NK-92 (cell line): Measurements from ENCODE around the gene KPTN.
A peak's percentile ranks its signal among the peaks of the same experiment; 100 is the strongest.

Experiments
- DNase-seq: peaks from one replicate; lab custom pipeline; 2025; ENCODE audit not compliant: unreplicated experiment; lab: John Stamatoyannopoulos, UW

Gene KPTN

DNA sequence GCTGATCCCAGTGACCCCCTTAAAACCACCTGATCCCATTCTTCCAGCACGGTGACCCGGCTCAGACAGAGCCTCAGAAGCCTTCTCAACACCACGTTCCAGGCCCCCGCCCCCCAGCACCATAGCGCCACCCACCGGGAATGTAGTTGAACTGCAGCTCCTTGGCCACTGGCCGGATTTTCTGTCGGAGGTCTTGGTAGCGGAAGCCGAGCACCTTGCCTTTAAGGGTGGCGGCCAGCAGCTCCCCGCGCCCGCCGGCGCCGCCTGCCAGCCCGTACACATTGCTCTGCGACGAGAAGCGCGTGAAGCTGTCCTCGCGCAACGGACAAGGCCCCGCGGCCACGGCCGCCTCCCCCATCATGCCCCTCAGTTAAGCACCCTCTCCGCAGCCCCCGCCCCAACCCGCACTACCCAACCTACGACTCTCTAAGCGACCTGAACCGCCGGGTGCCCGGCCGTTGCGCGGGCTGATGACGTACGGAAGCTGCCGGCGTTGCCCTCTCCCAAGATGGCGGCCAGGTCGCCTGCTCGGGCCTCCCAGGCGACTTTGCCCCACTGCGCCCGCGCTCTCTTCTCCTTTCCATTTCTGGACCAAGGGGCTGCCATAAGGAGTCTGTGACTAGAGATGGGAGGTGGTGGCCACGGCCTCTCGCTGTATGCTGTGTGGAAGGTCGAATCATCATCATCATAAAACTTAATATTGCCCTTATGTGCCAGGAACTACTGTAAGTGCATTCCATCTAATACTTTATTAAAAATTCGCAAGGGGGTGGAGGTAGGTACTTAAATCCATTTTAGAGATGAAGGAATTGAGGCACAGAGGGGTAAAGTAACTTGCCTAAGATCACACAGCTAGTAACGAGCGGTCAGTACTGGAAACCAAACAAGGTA, at the start of gene KPTN:
Gene KPTN (minus strand): TSS at position 420 of the 891 bp plus-strand sequence. CDS start 59 bp downstream, at position 361.
- peak; percentile 31 for DNase-seq

DNA sequence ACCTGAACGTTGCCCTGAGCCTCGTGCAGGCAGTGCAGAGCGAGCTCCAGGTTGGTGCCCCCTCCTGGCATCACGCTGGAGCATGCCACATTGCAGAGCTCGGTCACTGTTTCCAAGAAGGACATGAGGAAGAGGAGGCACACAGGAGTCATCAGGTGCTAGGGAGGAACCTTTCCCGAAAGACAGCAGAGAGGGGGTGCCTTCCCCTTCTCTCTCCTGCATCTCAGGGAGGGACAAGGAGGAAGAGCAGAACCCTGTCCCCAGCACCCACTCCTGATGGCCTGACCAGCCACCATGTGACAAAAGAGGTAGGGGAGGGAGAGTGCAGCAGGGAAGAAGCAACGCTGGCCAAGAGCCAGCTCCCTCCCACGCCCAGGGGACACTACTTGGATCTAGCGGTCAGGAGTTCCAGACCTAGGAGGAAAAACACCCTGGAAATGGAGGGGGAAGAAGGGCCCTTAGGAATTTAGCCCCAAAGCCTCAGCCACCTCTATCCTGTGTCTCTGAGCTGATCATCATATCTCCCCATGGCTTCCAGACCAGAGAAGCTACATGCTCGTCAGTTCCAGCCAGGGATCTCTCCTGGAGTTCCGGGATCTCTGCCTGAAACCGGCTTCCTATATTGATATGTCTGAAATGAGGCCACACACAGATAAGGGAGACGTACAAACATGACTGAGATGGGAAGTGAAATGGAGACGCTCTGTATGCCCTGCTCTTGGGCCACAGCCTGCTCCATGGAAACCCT, 47.8 kb upstream of the KPTN start:
- no peak for DNase-seq

DNA sequence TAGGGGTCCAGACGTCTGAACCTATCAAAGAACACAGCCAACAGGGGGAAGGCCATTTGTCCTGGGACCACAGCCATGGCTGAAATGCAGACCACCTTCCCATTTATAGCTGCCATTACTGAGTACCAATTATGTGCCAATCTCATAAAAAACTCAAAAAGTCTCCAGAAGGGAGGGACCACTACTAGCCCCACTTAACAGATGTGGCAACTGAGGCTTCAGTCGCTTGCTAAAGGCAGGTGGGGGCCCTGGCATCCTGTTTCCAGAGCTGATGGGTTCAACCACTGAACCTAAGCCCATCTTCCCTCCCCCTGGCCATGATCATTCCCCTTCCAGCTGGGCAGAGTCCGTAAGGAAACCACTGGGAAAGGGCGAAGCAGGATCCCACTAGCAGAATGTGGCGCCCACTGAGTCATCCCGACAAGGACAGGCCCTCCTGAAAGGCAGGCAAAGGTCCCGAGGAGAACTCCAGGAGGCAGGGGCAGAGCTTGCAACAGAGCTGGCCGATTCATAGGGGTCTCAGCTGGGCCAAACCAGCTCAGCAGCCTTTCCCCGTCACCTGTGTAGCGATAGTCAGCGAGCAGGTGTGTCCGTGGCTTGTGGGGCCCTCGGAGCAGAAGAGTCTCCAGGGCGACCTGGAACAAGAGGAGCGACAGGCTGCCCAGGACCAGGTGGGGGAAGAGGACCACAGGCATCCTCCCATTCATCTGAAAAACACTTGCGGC, 45.2 kb upstream of the KPTN start:
- no peak for DNase-seq

DNA sequence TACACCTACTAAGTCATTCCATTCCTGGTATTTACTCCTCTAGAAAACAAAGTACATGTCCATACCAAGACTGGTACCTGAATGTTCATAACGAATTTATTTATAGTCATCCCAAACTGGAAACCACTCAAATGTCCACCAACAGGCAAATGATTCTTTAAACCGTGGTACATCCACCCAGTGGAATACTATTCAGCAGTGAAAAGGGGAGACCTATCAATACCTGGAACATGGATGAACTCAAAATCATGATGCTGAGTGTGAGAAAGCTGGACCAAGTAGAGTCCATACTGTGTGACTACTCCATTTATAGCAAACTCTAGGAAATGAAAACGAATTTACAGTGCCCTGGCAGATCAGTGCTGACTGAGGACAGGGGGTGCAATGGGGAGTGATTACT, 42.8 kb upstream of the KPTN start:
- no peak for DNase-seq

DNA sequence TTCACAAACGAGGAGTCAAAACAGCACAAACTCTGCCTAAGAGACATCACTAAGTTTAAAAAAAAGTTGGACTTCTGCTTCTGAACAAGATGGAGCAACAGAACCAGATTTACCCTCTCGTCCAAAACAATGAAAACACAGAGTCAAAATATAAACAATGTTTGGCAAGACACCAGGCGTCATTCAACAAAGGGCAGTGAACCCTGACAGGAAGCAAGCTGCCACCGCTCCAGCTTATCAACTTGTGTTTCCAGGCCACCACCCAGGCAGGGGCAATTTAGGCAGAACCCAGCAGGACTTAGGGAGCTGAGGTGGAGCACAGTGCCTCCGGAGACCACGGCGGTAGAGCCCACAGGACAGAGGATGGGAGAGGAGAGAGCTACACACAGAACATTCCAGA, 39.5 kb upstream of the KPTN start:
- no peak for DNase-seq

DNA sequence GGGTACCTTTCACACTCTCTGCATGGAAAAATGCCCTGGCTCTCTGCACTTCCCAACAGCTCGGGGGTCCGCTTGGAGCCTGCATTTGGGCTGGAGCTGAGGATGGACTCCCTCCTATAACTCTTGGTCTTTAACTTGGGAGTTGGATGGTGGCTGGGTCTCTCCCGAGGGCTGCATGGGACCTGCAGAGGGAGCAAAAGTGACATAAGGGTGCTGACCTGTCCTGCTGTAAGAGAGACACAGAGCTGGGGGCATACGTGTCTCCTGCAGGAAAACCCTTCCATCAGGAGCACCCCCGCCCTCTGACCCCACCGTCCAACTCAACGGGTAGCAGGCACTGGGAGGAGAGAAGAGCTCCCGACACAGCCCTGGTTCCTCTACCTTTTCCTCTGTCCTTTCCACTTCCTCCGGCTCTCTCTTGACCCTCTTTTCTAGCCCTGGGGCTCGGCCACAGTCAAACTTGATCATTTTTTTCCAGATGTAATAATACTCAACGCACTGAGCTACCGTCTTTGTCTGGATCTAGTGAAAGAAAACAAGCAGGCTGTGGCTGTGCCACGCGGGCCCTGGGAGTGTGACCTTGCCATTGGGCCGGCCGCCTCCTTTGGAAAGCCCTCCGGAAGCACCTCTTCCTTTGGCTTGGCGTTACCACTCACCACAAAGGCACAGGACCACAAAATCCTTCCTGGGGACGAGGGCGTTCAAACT, 37.6 kb upstream of the KPTN start:
- DNase-seq = no peak

DNA sequence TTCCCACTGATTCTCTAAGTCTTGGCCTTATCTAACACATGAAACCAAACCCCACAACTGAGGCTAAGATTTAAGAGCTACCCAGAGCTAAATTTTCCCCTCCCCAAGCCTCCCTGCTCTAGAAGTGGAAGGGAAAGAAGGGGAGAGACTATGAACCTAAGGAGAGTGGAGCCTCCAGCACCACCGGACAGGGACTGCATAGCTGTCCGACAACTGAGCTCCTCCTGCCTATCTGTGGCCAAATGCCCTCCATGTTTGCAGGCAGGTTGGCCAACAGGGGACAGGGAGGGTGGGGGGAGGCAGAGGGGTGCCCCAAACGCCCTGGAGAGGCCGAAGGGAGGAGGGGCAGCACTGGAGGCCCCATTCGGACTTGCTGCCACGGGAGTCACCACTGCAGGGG, 36.8 kb upstream of the KPTN start:
- DNase-seq = no peak

DNA sequence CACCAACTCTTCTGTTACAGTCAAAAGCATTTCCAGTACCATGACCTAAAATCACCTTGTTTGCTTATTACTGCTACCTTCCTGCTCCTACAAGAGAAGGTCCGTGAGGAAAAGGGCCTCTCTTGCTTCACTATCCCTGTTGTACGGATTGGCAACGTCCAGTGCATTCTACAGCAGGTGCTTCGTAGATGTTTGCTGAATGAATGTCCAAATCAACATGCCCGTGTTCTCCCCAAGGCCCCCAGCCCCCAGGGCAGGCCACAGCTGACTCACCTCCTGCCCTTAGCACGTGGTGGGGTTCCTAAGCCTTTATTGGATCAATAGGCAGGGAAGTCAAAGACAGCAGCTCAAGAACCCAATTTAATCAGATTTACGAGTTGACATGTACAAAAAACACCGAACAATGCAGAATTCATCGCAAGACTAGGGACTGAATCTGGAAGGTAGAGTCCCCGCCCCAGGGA, 36.4 kb upstream of the KPTN start:
- no peak for DNase-seq

DNA sequence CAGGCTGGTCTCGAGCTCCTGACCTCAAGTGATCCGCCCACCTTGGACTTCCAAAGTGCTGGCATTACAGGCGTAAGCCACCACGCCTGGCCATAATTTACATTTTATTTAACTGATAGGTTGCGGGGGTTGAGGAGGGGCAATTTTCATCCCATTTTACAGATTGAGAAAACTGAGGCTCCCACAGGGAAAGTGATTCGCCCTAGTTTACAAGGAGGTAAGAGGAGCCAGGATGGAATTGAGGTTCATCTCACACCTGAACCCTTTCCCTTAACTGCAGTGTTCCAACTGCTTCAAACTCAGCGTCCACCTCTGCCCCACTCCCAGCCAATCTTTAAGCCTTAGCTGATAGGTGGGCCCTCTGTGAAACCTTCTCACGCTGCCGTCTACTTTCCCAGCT, 34.8 kb upstream of the KPTN start:
- no peak for DNase-seq

DNA sequence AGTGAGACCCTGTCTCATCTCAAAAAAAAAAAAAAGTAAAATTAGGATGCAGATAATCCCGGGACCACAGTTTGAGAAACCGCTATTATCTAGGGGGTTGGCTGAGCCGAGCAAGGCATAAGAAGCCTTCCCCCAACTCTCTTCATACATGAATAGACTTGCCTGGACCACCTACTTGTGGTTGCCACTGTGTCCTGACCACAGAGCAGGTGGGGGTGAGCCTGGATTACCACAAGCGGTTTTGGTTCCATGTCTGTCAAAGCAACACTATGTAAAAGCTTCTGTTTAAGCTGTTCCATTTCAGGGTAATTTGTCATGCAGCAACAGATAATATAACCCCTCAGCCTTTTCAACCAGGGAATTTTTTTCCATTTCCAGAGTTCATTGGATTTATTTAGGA, 34.1 kb upstream of the KPTN start:
- no peak for DNase-seq

DNA sequence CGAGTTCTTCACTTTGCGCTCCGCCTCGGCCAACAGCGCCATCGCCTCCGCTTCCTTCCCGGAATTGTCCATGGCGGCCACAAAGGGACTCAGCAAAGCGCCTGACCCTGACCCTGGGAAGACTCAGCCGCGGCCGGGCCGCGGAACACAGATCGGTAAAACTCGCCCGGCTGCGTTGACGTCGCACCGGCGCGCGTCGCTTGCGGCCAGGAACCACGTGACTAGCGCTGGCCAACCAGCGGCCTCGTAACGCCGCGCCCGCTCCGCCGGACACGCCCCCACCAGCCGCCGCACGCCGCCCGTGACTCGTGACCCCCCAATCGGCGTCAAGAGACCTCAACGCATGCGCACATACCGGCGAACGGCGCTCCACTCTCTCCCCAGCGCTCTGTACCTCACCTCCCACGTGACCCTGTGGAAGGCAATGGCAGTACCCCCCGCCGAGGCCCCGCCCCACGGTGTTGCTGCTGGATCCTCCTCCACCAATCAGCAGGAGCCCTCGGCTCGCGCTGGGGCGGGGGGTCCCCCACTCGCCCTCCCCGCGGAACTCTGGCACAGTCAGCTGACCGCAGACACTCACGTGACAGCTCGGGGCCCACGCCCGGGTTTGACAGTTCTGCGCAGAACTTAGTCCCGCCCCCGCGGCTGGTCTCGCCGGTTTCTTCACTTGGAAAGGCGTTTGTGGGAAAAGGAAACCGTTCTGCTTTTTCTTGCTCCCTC, 31.0 kb upstream of the KPTN start, which contains the start of gene NAPA:
Gene NAPA (minus strand): TSS at position 195 of the 720 bp plus-strand sequence. CDS start 123 bp downstream, at position 72.
- DNase-seq = peak; percentile 100

DNA sequence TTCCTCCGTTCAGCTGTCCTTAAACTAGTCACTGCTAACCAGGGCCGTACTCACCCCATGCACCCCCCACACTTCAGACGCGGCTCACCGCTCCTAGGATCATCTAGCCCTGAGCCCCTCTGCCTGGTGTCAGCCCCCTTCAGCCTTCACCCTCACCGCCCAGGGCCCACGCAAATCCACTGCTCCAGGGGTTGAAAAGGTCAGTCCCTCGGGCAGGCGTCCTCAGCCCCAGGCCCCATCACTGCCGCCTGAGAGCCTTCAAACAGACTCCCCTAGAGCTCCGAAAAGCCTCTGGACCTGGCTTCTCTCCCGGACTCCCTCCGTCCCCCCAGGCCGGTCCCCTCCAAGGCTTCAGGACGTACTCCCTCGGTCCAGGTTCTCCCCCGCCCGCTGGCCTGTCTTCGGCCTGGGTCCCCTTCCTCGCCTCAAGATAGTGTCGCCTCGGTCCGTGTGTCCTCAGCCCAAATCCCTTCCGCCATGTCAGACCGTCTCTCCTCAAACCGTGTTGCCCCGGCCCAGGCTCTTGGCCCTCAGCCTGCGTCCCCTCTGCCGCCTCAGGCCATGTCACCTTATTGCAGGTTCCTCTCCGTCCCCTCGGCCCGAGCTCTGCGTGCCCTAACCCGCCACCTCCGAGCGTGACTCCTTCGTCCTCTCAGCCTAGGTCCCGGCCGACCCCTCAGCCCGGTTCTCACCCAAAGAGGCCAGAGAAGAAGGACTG, 30.3 kb upstream of the KPTN start:
- no peak for DNase-seq

DNA sequence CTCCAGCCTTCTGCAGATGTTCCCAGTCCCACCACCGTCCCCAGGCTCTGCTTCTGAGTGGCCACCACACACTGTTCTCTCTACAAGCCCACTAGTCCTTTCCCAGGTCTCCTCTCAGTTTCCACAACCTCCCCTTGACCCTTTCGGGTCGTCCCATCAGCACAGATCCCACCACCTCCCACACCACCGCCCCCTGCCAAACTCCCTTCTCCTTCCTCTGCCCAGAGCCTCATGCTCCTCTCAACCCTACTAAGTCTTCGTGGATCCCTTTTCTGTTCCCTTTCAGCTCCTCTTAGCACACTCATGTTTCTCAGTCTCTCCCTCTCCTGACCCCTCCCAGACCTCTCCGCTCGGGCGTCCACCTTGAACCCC, 28.9 kb upstream of the KPTN start:
- DNase-seq = no peak

DNA sequence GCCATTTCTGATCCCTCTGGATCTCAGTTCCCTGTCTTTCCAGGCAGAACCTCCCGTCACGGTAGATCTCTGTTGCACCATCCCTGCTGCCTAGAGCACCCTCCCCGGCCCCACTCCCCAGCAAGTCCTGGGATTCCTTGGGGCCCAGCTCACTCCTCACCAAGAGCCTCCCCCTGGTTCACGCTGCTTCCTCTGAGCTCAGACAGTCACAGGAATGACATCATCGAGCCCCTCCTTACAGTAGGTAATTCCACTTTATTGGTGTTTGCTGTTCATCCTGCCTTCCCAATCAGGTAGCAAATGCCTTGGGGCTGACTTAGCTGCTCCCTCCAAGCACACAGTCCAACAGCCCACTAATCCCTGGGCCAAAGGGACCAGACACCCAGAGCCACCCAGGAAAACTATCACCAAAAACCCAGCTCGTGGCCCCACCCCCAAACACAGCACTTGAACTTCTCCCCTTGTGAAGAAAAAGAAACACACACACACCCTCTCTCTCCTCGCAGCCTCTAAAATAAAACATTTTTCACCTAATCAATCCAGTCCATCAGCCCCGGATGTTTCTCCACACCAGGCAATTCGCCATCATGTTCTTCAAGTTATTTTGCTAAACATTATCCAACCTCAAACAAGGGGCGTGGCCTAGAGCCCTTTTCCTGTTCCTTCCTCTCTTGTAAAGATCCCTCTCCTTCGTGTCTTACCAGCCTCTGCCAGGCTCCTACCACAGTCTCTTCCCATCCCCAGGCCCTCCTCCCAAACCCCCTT, 28.3 kb upstream of the KPTN start:
- DNase-seq = no peak

DNA sequence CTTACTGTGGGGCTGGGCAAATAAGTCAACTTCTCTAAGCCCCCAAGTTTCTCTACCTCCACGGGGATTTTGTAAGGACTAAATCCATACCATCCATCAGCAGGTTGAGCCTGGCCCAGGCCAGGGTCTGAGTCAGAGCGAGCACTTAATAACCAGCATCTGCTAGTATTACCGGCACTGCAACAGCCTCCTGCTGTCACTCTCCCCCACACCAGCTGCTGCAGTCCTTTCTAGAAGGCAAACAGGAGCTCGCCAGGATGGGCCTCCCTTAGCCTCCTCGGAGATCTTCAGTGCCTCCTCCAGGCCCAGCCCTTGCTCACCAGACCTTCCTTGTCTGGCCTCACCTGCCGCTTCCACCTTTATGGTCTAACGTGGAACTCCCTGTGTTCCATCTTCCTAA, 27.7 kb upstream of the KPTN start:
- DNase-seq = no peak

DNA sequence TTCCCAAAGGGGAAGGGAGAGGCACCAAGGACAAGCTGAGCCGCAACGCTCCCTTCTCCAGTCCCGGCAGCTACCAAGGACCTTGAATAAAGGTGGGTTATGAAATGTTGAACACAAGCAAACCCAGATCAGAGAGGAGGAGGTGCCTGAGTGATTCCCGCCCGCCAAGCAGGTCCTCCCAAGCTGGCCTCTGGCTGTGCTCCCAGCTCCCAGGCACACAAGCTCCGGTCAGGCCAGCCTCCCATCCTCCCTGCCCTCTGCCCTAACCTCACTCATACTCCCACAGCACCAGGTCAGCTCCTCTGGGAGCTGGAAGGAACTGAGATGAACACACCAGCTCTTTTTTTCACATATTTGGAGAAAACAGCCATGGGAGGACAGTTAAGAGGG, 27.1 kb upstream of the KPTN start:
- no peak for DNase-seq

DNA sequence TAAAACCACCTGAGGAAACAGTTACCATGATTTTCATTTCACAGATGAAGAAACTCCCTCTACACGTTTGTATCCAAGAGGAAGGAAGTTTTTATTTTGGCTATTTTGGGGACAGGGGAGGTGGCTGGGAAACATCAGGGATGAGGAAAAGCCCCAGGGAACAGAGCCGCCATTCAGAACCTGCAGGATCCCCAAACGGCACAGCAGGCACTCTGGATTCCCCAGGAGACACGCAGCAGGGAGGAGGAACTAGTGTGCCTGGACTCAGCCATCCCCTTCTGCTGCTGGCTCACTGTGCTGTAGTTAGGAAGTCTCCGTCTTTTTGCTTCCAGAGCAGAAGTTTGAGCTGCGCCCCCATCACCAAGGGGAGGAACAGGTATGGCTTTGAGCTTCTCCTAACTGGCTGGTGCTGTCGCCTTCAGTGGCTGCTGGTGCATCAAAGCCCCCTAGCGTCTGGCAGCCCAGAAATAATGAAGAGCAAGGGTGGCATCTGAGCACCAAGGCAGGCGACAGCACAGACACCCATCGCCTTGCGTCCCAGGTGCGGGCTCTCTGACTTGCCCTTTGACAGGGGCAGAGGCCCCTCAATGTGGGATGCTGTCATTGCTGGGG, 26.6 kb upstream of the KPTN start:
- DNase-seq = no peak

DNA sequence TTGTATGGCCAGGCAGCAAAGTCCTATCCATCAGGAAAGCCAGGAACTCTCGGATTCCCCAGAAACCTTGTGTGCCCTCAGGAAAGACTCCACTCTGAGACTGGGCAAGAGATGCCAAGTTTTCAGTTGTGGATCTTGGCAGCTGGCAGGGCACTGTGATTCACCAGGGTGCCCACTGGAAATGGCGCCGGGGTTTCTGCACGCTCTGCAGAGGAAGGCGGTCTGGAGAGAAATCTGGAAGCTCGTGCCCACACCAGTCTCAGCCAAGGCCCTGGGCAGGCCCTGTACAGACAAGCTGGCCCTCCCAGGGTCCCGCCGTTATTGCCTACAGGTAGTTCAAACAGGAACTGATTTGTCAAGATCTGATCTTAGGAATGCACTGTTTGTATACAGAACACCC, 26.0 kb upstream of the KPTN start:
- DNase-seq = no peak
